Measurements from ENCODE around the gene WDR70.

- no peak for TF ChIP-seq CTCF (IDR thresholded peaks at IDR 0.05)
- no peak for TF ChIP-seq POLR2AphosphoS5 (IDR thresholded peaks at IDR 0.05)
- no peak for TF ChIP-seq POLR2A (IDR thresholded peaks at IDR 0.05)
These were observed 99.2 kb downstream of the WDR70 start for GRCh38 chr5:37478121-37478894.

Data from prostate gland (tissue), 2 donors.